T-helper 2 cell treated with Interferon-gamma antibody and Interleukin-4, amounts not matched to agents 5 μg/mL and 100 μg/mL, for 36 hours (primary cell): Measurements from ENCODE around the gene MRPS18A.

Source experiments
- DNase-seq: peaks from one replicate; pipeline ENCODE4 v3.0.0; 2021; ENCODE audit warnings: low spot score
- H3K27ac Mint-ChIP-seq: one replicate; pipeline ENCODE4 v1.8.0; 2021; ENCODE audit warnings: mild to moderate bottlenecking, mixed read lengths
- H3K27me3 Mint-ChIP-seq: one replicate; pipeline ENCODE4 v1.8.0; 2021; ENCODE audit warnings: low read depth, mixed read lengths
- H3K36me3 Mint-ChIP-seq: one replicate; pipeline ENCODE4 v1.8.0; 2021; ENCODE audit warnings: low read depth, mixed read lengths
- H3K4me1 Mint-ChIP-seq: one replicate; pipeline ENCODE4 v1.8.0; 2021; ENCODE audit warnings: low read depth, mixed read lengths
- H3K4me3 Mint-ChIP-seq: one replicate; pipeline ENCODE4 v1.8.0; 2022; ENCODE audit warnings: mild to moderate bottlenecking, moderate library complexity, mixed read lengths
- H3K9me3 Mint-ChIP-seq: one replicate; pipeline ENCODE4 v1.8.0; 2021; ENCODE audit warnings: mixed read lengths

Gene MRPS18A

GRCh38 chr6:43698584-43699349, 11.2 kb upstream of the MRPS18A start:
- Mint-ChIP-seq H3K4me1 (peaks cover 3% of the 10 kb centered on the region), H3K27ac (no peak overlapping the region), H3K36me3 (no peaks in the 10 kb centered on the region), H3K9me3 (no peaks in the 10 kb centered on the region), H3K27me3 (peaks cover 21% of the 10 kb centered on the region), H3K4me3 (no peak overlapping the region)
- DNase-seq: no peak

GRCh38 chr6:43697421-43697820, 9.8 kb upstream of the MRPS18A start:
- H3K27me3 Mint-ChIP-seq: peaks cover 16% of the 10 kb centered on the region
- no peak for DNase-seq
- no peaks in the 10 kb centered on the region for H3K4me1 Mint-ChIP-seq
- no peaks in the 10 kb centered on the region for H3K9me3 Mint-ChIP-seq
- no peak overlapping the region for H3K4me3 Mint-ChIP-seq
- H3K36me3 Mint-ChIP-seq: no peaks in the 10 kb centered on the region
- H3K27ac Mint-ChIP-seq: no peak overlapping the region

GRCh38 chr6:43695967-43696291, 8.3 kb upstream of the MRPS18A start:
- Mint-ChIP-seq H3K27me3 (peaks cover 10% of the 10 kb centered on the region), H3K27ac (no peak overlapping the region), H3K4me3 (no peak overlapping the region), H3K36me3 (no peaks in the 10 kb centered on the region), H3K9me3 (no peaks in the 10 kb centered on the region), H3K4me1 (no peaks in the 10 kb centered on the region)
- no peak for DNase-seq

- no peaks in the 10 kb centered on the region for H3K9me3 Mint-ChIP-seq
- peaks cover 10% of the 10 kb centered on the region for H3K27me3 Mint-ChIP-seq
- DNase-seq: no peak
- H3K4me1 Mint-ChIP-seq: no peaks in the 10 kb centered on the region
- H3K4me3 Mint-ChIP-seq: no peak overlapping the region
- H3K36me3 Mint-ChIP-seq: no peaks in the 10 kb centered on the region
- no peak overlapping the region for H3K27ac Mint-ChIP-seq
Observed at GRCh38 chr6:43695215-43695966, 7.8 kb upstream of the MRPS18A start.

GRCh38 chr6:43689421-43689820, 1.8 kb upstream of the MRPS18A start:
- no peak overlapping the region for H3K4me3 Mint-ChIP-seq
- no peaks in the 10 kb centered on the region for H3K9me3 Mint-ChIP-seq
- peaks cover 7% of the 10 kb centered on the region for H3K36me3 Mint-ChIP-seq
- no peak for DNase-seq
- no peak overlapping the region for H3K27ac Mint-ChIP-seq
- peaks cover 3% of the 10 kb centered on the region for H3K27me3 Mint-ChIP-seq
- H3K4me1 Mint-ChIP-seq: peaks cover 24% of the 10 kb centered on the region

GRCh38 chr6:43687079-43687436, 533 bp downstream of the MRPS18A start:
- peak overlapping the region; percentile 95 for H3K4me3 Mint-ChIP-seq
- H3K4me1 Mint-ChIP-seq: peaks cover 30% of the 10 kb centered on the region
- peaks cover 11% of the 10 kb centered on the region for H3K36me3 Mint-ChIP-seq
- no peaks in the 10 kb centered on the region for H3K9me3 Mint-ChIP-seq
- no peak for DNase-seq
- peaks cover 3% of the 10 kb centered on the region for H3K27me3 Mint-ChIP-seq
- H3K27ac Mint-ChIP-seq: peak overlapping the region; percentile 84

GRCh38 chr6:43683708-43684455, 3.7 kb downstream of the MRPS18A start:
- no peak overlapping the region for H3K27ac Mint-ChIP-seq
- H3K27me3 Mint-ChIP-seq: no peaks in the 10 kb centered on the region
- no peak for DNase-seq
- peaks cover 15% of the 10 kb centered on the region for H3K36me3 Mint-ChIP-seq
- H3K4me3 Mint-ChIP-seq: no peak overlapping the region
- H3K4me1 Mint-ChIP-seq: peaks cover 30% of the 10 kb centered on the region
- H3K9me3 Mint-ChIP-seq: no peaks in the 10 kb centered on the region

GRCh38 chr6:43682724-43683429, 4.7 kb downstream of the MRPS18A start:
- H3K36me3 Mint-ChIP-seq: peaks cover 22% of the 10 kb centered on the region
- DNase-seq: no peak
- no peak overlapping the region for H3K27ac Mint-ChIP-seq
- H3K9me3 Mint-ChIP-seq: no peaks in the 10 kb centered on the region
- peaks cover 25% of the 10 kb centered on the region for H3K4me1 Mint-ChIP-seq
- no peaks in the 10 kb centered on the region for H3K27me3 Mint-ChIP-seq
- no peak overlapping the region for H3K4me3 Mint-ChIP-seq

- Mint-ChIP-seq H3K4me1 (peaks cover 15% of the 10 kb centered on the region), H3K27me3 (no peaks in the 10 kb centered on the region), H3K36me3 (peaks cover 21% of the 10 kb centered on the region), H3K27ac (no peak overlapping the region), H3K4me3 (no peak overlapping the region), H3K9me3 (no peaks in the 10 kb centered on the region)
- no peak for DNase-seq
Observed at GRCh38 chr6:43681303-43681702, 6.3 kb downstream of the MRPS18A start.

- H3K27me3 Mint-ChIP-seq: no peaks in the 10 kb centered on the region
- H3K4me3 Mint-ChIP-seq: no peak overlapping the region
- no peaks in the 10 kb centered on the region for H3K9me3 Mint-ChIP-seq
- DNase-seq: no peak
- H3K4me1 Mint-ChIP-seq: peaks cover 11% of the 10 kb centered on the region
- H3K27ac Mint-ChIP-seq: no peak overlapping the region
- peaks cover 26% of the 10 kb centered on the region for H3K36me3 Mint-ChIP-seq
Observed at GRCh38 chr6:43680308-43681200, 7.0 kb downstream of the MRPS18A start.

GRCh38 chr6:43679057-43679456, 8.5 kb downstream of the MRPS18A start:
- no peak overlapping the region for H3K27ac Mint-ChIP-seq
- peaks cover 4% of the 10 kb centered on the region for H3K4me1 Mint-ChIP-seq
- no peaks in the 10 kb centered on the region for H3K27me3 Mint-ChIP-seq
- no peak for DNase-seq
- H3K4me3 Mint-ChIP-seq: no peak overlapping the region
- H3K36me3 Mint-ChIP-seq: peaks cover 37% of the 10 kb centered on the region
- H3K9me3 Mint-ChIP-seq: no peaks in the 10 kb centered on the region

- Mint-ChIP-seq H3K4me1 (peaks cover 3% of the 10 kb centered on the region), H3K9me3 (no peaks in the 10 kb centered on the region), H3K27me3 (no peaks in the 10 kb centered on the region), H3K4me3 (no peak overlapping the region), H3K36me3 (peaks cover 35% of the 10 kb centered on the region), H3K27ac (no peak overlapping the region)
- no peak for DNase-seq
Observed at GRCh38 chr6:43678341-43678740, 9.2 kb downstream of the MRPS18A start.

- Mint-ChIP-seq H3K27me3 (no peaks in the 10 kb centered on the region), H3K4me1 (no peaks in the 10 kb centered on the region), H3K9me3 (no peaks in the 10 kb centered on the region), H3K4me3 (no peak overlapping the region), H3K27ac (no peak overlapping the region), H3K36me3 (peaks cover 37% of the 10 kb centered on the region)
- DNase-seq: no peak
Observed at GRCh38 chr6:43677759-43678158, 9.8 kb downstream of the MRPS18A start.
